ENCODE results near the gene OR52A5.
"Not testable (repeated sequence)": the region's sequence is repeated elsewhere in the genome, so short reads cannot be mapped to it uniquely, and the experiment has no call there.

Gene OR52A5

GRCh38 chr11:5137996-5138395 is at the start of gene OR52A5:
OR52A5 (minus strand) TSS chr11:5138356; CDS start chr11:5132642, 5,714 bp downstream.
- no peak for DNase-seq

- DNase-seq = no peak
Observed at GRCh38 chr11:5178046-5178837, 40.1 kb upstream of the OR52A5 start.

GRCh38 chr11:5174934-5175333 is 36.8 kb upstream of the OR52A5 start:
- no peak for DNase-seq

- no peak for DNase-seq
Observed at GRCh38 chr11:5171856-5172255, 33.7 kb upstream of the OR52A5 start.

- DNase-seq = not testable (repeated sequence)
Observed at GRCh38 chr11:5165898-5166297, 27.7 kb upstream of the OR52A5 start.

GRCh38 chr11:5164807-5165206 is 26.7 kb upstream of the OR52A5 start:
- not testable (repeated sequence) for DNase-seq

- DNase-seq = not testable (repeated sequence)
Observed at GRCh38 chr11:5161045-5161444, 22.9 kb upstream of the OR52A5 start.

- not testable (repeated sequence) for DNase-seq
Observed at GRCh38 chr11:5160217-5160616, 22.1 kb upstream of the OR52A5 start.

GRCh38 chr11:5159806-5160205 is 21.6 kb upstream of the OR52A5 start:
- DNase-seq = no peak

GRCh38 chr11:5154657-5155056 is 16.5 kb upstream of the OR52A5 start, which contains the start of gene OR52A1:
OR52A1 (minus strand) TSS chr11:5154757; CDS start chr11:5152369, 2,388 bp downstream.
- no peak for DNase-seq

GRCh38 chr11:5153574-5154431 is 15.6 kb upstream of the OR52A5 start:
- DNase-seq = no peak

GRCh38 chr11:5151713-5152153 is 13.6 kb upstream of the OR52A5 start:
- peak in 1 of 56 donors; percentile 15 for DNase-seq

- DNase-seq = not testable (repeated sequence)
Observed at GRCh38 chr11:5144206-5144605, 6.0 kb upstream of the OR52A5 start.

GRCh38 chr11:5137014-5137413 is 1.1 kb downstream of the OR52A5 start:
- DNase-seq = no peak

- DNase-seq = no peak
Observed at GRCh38 chr11:5136261-5136660, 1.9 kb downstream of the OR52A5 start.

GRCh38 chr11:5131584-5132335 is 6.4 kb downstream of the OR52A5 start:
- no peak for DNase-seq

GRCh38 chr11:5129457-5129877 is 8.7 kb downstream of the OR52A5 start:
- no peak for DNase-seq

GRCh38 chr11:5124891-5125620 is 13.1 kb downstream of the OR52A5 start:
- no peak for DNase-seq

- peak in 40 of 56 donors; percentile 0 to 81 (median 20) for DNase-seq
Observed at GRCh38 chr11:5123802-5124521, 14.2 kb downstream of the OR52A5 start.

- no peak for DNase-seq
Observed at GRCh38 chr11:5118893-5119292, 19.3 kb downstream of the OR52A5 start.

All from amygdala (tissue), 56 donors.